Hematopoietic multipotent progenitor cell treated with erythropoietin and hydrocortisone succinate and interleukin-3 and kit ligand, for 6 days (in vitro differentiated cells): ENCODE measurements around the gene TRPM3.

Experiments
- DNase-seq: peaks from one replicate; pipeline ENCODE4 v3.0.0-alpha.2; 2015

Gene TRPM3

DNA sequence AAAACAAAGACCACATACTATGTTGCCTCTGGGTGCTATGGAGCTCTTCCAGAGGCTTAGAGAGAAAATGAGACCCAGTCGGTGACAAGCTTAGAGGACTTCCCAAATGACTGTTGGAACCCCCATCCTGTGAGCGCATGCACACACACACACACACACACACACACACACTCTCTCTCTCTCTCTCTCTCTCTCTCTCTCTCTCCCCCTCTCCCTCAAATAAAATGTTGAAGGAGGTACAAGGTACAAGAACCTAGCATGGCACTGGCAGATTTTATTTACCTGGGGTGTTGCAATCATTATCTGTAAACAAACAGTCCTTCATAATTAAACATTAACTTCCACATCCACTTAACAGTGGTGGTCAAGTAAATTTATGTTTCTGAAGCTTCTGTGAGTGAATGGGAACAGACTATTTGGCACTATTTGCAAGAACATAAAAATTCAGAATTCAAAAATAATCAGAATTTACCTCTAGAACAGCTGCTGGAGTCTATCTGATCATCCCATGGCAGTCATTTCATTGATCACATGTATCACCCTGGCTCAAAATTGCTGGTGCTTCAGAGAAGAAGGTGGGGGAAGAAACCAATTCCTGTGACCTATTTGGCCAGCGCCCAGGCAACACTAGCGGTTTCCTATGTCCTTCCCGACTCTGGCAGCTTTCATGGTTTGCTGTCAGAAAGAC is 24.9 kb downstream of the TRPM3 start:
- no peak for DNase-seq

DNA sequence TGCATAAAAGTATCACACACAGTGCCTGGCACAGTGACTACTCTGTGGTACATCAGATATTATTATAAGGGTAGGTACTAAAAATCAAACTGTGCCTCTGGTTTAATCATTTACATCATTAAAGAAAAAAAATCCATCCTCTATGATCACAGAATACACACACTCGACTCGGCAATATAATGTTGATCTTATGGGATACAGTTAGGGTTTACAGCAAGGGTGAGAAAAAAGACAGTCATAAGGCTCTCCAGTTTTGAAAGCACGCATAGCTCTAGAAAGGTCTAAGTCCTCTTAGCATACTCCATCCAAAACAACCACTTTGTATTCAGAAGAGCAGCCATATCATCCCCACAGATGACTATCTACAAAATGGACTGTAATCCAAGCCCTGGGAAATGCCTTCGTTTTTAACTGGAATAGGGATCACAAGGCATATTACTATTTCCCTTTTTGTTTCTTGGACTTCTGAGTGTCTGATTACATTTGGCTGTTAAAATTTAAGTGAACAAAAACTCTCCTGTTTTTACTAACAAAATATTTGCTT is 26.6 kb downstream of the TRPM3 start:
- DNase-seq = no peak

DNA sequence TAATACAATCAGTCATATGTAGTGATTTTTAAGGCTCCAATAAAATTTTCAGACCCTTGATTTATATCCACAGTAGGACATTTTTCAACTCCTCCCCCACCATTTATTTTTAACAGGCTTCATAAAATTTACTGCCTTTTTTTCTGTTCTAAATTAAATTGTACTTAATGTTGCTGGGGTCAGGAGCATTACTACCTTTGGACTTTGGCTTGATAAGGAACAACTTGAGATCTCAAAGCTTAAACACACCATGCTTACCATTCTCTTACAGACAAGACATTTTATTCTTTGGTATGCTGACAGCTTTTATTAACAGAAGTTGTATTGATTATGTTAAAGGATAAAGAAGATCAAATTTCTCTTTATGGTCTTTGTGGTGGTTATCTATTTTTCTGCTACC is 30.5 kb downstream of the TRPM3 start:
- DNase-seq = no peak

DNA sequence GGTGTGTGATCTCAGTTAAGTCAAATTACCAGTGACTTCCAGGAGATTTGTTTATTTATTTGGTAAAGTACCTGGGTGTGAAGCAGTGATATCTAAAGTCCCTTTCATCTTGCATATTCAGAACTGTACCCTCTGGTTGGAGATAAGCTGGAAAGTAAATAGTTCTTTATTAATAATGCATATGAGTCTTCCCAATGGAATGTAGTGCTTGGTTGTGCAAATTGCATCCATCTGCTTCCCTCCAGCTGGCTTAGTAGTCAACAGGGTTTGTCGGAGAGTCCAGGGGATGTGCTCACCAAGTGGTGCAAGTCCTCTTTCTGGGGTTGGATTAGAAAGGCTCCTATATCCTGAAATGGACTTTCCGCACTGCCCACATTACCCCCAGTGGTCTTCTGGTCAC is 42.0 kb downstream of the TRPM3 start:
- no peak for DNase-seq

DNA sequence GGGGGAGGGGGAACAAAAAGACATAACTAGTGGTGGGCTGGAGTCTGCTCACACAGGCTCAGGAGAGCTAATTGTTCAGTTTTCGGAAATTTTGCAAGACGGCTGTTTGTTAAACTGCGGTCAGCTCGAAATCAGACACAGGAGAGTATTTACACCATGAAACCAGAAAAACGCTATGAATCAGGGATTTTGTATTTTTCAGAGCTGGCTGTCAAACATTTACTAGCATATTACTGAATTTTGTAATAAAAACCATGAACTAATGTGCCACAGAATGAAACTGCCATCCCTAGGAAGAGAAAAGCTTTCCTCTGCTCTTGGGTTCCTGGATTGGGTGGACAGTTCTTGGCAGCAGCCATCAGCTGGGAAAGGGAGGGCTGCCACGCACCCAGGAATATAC is 45.3 kb downstream of the TRPM3 start:
- DNase-seq = no peak

DNA sequence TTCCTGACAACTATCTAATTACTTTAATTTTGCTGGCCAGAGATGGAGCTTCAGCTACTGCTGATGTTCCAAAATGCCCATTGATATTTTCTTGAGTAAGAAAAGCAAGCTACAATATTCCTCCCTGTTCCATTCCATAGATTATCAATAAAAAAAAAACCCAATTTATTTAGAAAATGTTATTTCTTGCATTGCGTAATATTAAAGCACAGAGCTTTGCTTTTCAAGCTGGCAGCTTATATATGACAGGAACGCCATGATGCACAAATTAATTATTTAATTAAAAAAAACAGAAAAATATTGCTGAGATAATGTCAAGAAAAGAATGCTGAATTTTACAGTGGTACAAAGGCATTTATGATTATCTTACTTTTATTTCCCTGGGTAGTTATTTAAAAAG is 47.9 kb downstream of the TRPM3 start:
- DNase-seq = no peak

DNA sequence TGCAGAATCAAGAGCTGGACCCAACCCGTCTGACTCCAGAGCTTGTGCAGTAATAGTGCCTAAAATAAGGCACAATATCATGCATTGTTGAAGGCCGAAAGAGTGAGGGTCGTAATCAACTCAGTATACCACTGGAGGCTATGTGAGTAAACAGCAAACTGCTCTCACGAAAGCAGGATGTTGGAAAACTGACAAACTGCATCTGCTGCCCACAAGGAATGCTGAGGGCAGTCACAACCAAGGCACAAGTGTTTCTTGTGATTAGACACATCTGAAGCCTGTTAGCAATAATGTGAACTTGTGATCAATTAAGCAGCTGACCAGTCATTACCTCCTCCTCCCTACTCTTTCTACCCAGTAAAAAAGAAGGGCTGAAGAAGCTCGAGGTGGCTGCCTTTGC is 48.8 kb downstream of the TRPM3 start:
- DNase-seq = no peak

DNA sequence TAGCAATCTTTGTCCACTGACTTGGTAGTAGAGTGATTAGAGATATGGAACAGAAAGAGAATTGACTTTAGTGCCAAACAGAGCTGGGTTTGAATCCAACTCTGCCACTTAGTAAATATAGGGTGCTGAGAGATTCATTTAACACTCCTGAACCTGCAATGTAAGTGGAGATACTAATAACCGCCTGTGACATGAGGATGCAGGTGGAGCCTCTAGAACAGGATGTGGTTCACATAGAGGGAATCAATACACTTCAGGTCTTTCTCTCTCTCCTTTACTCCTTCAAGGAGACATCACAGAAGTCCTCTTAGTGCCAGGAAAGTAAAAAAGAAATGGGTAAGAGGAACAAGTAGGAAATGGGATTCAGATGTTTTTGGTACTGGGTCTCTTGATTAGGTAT is 49.8 kb downstream of the TRPM3 start:
- no peak for DNase-seq

DNA sequence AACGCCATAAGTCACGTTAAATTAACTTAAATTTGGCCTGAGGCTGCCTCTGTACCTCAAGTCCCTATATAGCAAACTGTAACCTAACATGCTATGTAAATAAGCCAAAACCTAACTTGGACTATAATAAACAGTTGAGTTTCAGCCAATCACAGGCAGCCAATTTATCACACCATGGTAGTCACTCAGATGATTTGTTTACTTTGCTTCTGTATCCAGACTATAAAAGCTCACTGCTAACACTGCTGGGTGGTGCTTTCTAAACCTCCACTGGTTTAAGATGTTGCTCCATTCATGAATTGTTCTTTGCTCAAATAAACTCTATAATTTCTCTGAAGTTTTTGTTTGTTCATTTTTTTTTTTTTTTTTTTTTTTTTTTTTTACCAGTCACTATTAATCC is 62.8 kb downstream of the TRPM3 start:
- no peak for DNase-seq

DNA sequence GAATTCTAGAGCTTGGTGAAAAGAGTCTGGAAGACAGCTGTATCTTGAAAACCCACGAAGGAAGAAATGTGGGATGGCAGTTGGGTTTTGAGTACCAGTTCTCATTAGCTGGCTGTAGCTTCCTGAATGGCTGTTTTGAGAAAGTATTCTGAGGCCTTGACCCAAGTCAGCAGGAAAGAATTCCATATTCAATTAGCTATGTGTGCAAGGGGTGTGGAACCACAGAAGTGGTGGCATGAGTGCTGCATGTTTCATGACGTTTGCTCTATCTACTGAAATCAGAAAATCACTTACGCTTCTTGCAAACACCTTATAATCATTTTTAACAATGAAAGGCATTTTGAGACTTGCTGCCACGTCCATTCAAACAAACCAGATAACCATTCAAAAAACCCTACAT is 69.1 kb downstream of the TRPM3 start:
- no peak for DNase-seq

DNA sequence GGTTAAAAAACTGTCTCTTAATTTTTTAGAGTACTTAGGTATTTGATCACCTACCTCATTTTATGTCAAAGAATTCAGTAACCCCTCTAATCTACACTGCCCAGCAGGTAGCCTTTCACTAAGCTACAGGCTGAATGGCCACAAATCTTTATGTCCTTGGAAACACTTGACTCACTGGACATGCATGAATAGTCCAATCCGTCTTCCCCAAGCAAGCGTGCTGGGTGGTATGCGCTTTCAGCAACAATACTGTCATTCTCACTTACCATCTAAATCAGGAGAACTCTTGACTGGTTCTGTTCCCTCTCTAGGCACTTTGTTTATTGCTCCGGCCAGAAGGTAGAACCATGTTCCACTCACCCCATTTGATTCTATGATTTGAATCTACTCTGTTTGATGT is 73.1 kb downstream of the TRPM3 start:
- no peak for DNase-seq

DNA sequence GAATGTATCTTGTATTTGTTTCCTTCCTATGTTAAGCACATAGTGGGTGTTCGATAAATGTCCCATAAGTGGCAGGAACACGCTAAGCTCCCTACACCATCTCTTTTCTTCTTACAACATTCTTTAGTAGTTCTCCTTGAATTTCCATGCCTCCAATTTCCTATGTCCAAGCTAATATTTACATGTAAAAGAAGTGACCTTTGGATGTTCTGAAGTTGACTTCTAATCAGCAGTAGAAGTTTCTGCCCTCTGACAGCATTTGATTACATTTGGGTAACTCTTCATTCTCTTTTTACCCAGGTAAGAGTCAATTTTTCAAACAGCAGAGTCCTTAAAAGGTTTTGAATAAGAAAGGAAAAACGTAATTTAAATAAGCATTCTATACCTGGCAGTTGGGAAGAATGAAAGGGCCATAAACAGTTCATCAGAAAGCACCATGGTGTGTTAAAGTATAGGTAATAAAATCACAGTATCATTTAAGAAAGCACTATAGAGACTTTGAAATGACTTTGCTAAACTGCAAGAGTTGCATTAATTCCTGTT is 78.9 kb downstream of the TRPM3 start:
- no peak for DNase-seq

DNA sequence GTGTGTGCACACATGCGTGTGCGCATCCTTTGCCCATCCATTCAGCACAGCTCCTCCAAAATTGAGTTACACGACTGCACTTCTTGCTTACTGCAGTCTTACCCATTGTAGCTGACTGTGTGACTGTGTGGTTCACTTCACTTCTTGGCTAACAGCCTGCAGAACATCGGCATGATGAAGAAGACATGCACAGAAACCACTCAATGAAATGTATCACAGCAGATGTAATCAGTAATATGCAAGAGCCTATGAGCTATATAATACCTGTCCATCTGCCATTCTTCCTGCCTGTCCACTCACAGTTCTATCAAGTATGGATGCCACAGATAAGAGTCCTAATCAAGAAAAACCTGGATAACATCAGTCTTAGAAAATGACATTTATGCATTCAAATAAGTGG is 83.9 kb downstream of the TRPM3 start:
- DNase-seq = no peak

DNA sequence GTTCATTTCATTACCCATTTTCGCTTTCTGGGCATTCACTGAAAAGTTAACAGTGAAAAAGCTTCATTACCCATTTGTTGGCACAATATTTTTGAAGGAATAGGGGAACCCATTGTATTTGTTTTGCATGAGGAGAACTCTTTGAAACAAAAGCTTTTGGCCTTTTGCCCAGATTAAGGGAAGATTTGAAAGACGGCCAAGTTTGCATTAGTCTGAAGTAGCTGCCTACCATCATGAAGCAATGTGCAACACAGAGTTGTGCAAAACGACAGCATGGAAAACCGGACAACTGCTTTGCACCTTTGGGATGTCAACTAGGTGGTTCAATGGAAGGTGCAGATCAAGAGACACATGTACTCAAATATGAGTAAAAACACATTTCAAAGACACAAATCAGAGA is 84.9 kb downstream of the TRPM3 start:
- DNase-seq = peak; percentile 34

DNA sequence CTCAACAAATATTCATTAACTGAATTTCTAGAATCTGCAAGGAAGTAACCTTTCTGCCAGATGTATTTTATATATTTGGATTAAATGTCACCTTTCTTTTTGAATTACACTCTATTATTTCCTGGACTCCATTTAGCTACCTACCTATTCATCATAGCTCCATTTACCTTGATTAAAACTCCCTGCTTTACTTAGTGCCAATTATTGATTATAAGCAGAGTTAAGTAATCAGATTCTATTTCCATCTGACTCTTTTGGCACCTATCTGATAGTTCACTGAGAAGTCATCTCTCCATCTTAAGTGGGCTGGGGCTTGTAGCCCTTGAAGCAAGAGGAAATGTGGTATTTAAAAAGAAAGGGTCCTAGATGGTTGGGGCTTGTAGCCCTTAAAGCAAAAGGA is 88.6 kb downstream of the TRPM3 start:
- no peak for DNase-seq

DNA sequence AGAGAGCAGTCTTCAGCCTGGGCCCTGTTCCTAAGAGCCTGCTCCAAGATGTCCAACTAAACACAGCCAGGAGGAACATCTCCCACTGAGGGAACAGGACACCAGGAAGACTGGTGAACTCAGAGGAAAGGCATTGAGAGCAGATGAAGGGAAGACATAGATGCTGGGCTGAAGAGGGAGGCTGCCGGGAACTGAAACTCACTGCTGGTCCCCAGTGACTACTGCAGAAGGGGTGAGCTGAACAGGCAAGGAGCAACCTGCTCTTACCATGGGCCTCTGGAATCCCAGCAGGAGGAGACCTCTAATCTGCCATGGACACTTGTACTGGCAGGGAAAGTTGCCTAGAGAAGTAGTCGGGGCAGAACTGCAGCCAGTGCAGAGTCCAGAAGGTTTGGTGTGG is 95.7 kb downstream of the TRPM3 start:
- DNase-seq = no peak

DNA sequence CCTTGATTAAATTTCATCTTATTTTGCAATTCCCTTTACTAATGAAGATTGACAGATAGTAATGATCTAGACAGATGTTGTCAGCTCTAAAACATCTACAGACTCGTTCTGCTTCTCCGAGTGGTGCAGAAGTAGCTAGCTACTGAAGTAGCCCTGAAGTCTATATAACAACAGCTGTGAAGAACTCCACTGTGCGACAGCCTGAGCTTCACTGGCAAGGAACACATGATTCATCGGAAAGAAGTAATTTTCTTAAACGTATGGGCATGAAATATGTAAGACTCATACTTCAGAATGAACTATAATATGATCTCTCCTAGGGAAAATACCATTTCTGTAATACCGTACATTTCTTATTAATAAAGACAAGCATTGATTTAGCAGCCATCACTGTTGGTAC is 96.2 kb downstream of the TRPM3 start:
- no peak for DNase-seq

DNA sequence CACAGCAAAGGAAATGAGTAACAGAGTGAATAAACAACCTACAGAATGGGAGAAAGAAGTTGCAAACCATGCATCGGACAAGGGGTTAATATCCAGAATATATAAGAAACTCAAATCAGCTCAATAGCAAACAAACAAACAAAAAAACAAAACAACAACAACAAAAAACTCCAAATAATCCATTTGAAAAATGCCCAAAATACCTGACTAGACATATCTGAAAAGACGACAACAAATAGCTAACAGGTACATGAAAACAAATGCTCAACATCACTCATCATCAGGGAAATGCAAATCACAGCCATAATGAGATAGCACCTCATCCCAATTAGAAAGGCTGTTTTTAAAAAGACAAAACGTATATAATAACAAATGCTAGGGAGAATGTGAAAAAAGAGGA is 111.2 kb downstream of the TRPM3 start:
- no peak for DNase-seq

DNA sequence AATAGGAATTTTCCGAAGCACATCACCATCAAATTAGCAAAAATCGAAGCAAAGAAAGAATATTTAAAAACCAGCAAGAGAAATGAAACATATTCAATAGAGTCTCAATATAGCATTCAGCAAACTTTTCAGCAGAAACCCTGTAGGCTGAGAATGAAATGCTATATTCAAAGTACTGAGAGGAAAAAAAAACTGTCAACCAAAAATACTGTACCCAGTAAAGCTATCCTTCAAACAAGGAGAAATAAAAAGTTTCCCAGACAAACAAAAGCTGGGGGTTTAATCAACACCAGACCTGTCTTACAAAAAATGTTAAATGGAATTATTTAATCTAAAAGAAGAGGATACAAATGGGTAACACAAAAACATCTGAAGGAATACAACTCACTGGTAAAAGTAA is 116.0 kb downstream of the TRPM3 start:
- no peak for DNase-seq

DNA sequence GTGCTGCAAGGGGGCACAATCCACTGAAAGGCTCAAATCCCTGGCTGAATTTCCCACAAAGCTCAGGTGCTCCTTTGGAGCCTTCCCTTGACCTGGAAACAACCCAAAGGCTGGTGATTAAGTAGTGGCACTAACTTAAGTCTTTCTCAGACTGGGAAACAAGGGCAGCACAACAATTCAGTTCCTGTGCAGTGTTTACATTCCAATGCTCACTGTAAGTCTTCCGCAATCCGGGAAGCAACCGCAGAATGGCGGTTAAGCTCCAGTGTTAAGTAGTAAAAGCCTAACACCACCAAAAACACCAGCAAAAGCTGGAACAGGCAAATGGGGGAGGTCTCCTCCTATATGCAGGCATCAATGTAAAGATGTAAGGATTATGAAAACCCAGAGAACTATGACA is 117.2 kb downstream of the TRPM3 start:
- DNase-seq = no peak

DNA sequence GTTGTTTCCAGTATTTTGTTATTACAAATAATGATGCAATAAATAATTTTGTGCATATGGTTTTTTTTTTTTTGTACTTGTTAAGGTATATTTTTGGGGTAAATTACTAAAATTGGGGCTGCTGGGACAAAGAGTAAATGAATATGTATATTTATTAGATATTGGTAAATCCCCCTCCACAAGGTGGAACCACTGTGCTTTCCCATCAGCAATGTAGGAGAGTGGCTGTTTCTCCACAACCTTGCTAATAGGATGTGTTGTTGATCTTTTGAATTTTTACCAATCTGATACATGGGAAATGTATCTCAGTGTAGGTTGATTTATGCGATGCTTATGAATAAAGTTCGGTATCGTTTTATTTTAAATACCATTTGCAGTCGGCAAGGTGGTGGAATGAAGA is 118.1 kb downstream of the TRPM3 start:
- peak; percentile 2 for DNase-seq

DNA sequence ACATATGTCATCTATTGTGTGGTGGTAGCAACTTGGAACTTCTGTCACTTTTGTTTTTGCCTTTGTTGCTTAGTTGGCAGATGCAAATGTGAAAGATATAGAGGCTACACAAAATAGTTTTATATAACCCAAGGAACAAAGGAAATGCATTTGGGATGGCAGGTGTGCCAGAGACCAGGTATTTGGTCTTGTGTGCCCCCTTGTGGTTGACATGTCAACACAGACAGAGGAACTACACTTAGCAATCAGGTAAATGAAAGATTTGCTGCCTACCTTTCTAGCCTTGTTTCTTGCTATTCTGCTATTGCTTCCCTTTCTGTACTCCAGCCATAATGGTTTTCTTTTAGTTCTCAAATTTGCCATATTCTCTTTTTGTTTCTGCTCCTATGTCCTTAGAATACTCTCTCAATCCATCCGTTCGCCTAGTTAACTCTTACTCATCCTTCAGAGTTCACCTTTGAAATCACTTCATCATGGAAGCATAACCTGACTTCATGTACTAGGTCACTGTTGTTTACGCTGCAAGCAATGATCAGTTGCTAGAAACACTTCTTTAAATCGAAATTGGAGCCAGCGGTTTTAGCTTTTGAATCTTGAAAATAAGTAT is 119.5 kb downstream of the TRPM3 start:
- DNase-seq = peak; percentile 53

DNA sequence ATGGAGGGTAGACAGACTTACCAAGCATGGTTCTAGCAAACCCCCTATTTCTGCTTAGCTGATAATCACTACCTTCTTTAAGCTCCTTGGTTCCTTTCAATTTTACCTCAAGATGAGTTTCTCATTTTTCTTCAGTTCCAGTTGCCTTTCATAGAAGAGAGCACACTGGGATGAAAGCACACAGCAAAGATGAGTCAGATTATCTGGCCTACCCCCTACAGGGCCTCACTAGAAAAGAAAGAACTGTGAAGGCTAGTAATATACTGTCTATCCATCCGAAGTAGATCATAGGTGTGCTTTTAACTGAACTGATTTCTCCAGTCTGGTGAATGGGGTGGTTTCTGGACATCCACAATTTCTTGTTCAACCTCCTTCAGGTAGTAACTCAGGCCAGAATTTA is 122.5 kb downstream of the TRPM3 start:
- DNase-seq = no peak

DNA sequence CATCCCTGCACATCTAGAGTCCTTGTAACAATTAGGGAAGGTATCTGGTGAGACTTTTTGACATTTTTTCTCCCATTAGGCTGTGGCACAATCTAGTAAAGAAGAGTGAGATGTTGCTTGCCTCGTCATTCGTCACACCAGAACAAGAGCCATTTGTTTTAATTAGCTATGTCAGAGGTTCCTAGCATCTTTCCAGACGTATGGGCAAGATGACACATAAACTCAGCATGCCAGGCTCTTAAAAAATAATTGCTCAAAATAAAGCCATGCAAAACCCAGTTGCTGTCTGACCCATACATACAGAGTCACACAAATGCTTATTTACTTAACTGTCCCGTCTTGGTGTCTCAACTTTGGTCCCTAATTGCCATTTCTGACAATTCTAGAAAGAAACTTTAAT is 125.9 kb downstream of the TRPM3 start:
- DNase-seq = no peak

DNA sequence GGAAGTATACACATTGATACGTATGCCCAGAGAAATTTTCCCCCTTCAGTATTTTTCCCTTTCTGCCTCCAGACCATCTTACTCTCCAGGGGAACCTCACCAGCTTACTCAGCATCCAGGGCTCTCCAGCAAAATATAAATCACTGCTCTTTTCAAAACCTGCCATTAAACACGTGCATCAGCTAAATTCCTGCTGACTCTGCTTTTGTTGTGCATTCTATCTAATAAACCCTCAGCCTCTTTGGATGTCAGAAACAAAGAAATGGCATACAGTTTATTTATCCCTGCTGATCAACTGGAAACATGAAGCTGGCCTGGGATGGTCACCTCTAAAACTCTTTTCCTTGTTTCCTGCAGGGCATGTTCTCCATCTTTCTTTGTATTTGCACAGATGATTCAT is 126.8 kb downstream of the TRPM3 start:
- DNase-seq = no peak
